PC-3 (cell line): ENCODE results near the gene TMPRSS13.

Experiments used
- EZH2phosphoT487 ChIP-seq: fragments of 300-600 bp; sonication (generic); IDR thresholded peaks from 2 replicates; pipeline ENCODE4 v1.6.1; 2018; ENCODE audit warnings: mild to moderate bottlenecking, antibody characterized with exemption, low read length, borderline replicate concordance
- TF ChIP-seq, protein P1 (sequence below): fragments of 300-600 bp; sonication (generic); conservative IDR thresholded peaks from 2 replicates; pipeline ENCODE4 v1.5.1; 2017; ENCODE audit warnings: antibody characterized with exemption, low read depth, mild to moderate bottlenecking, low read length

DNA sequence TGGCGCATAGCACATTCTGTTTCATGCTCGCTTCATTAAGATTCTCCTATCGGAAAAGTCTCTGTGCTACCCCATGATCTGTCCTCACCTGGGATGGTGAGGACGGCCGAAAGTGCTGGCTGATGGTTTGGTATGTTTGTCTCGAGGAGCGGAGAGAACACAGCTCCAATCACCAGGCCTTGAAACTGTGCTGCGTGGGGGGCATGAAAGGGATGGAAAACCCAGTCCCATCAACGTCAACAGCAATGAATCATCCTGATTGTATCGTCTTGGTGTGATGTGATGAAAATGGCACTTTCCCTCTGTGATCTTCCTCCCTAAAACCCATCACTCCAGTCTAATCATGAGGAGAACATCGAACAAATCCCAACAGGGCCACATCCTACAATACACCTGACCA is 61.1 kb downstream of the TMPRSS13 start:
- TF ChIP-seq, protein P1, sequence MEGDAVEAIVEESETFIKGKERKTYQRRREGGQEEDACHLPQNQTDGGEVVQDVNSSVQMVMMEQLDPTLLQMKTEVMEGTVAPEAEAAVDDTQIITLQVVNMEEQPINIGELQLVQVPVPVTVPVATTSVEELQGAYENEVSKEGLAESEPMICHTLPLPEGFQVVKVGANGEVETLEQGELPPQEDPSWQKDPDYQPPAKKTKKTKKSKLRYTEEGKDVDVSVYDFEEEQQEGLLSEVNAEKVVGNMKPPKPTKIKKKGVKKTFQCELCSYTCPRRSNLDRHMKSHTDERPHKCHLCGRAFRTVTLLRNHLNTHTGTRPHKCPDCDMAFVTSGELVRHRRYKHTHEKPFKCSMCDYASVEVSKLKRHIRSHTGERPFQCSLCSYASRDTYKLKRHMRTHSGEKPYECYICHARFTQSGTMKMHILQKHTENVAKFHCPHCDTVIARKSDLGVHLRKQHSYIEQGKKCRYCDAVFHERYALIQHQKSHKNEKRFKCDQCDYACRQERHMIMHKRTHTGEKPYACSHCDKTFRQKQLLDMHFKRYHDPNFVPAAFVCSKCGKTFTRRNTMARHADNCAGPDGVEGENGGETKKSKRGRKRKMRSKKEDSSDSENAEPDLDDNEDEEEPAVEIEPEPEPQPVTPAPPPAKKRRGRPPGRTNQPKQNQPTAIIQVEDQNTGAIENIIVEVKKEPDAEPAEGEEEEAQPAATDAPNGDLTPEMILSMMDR = no peak
- no peak for TF ChIP-seq EZH2phosphoT487
